Ascending aorta (tissue), 2 donors: Measurements from ENCODE around the gene PDLIM4. TPM values are rescaled to one million over a fixed set of nuclear protein-coding genes. Genes with fewer than 3 reads are reported as not detected.

Experiments used
- DNase-seq, 2 donors: peaks; one replicate each; pipeline ENCODE4 v3.0.0-alpha.2; 2019; ENCODE audit warnings: low spot score in 2 of 2
- H3K27ac ChIP-seq, 2 donors: fragments of 200-600 bp; sonication (generic); one replicate each; pipeline ENCODE4 v1.5.1; 2016 to 2017; ENCODE audit warnings: mild to moderate bottlenecking in 1 of 2
- H3K27me3 ChIP-seq: fragments of 200-600 bp; sonication (generic); one replicate; pipeline ENCODE4 v1.5.1; 2017
- H3K36me3 ChIP-seq, 2 donors: fragments of 200-600 bp; sonication (generic); one replicate each; pipeline ENCODE4 v1.5.1; 2016
- H3K4me1 ChIP-seq, 2 donors: fragments of 200-600 bp; sonication (generic); one replicate each; pipeline ENCODE4 v1.5.1; 2016 to 2017; ENCODE audit warnings: mild to moderate bottlenecking in 1 of 2
- H3K4me3 ChIP-seq, 2 donors: fragments of 200-600 bp; sonication (generic); one replicate each; pipeline ENCODE4 v1.5.1; 2016 to 2017; ENCODE audit warnings: mild to moderate bottlenecking in 1 of 2
- H3K9me3 ChIP-seq, 2 donors: fragments of 200-600 bp; sonication (generic); one replicate each; pipeline ENCODE4 v1.5.1; 2016
- intact Hi-C: fragments of 100-400 bp; cut with DNase I; formaldehyde crosslinking; loops from one replicate; pipeline ENCODE4 v1.15.1; 2023
- total RNA-seq: library from RNA; depleted of rRNA; stranded (reverse); fragments of >200 nt; gene quantifications from one replicate; pipeline ENCODE4 v1.1.0, GENCODE V29; 2016
- TF ChIP-seq, protein P1 (sequence below), 3 experiments: fragments of 200-600 bp in 2 of 3; fragments of 450-650 bp in 1 of 3; sonication (generic) in 2 of 3; IDR thresholded peaks; one replicate each; pipeline ENCODE4 v1.5.1; 2016 to 2019; ENCODE audit warnings: antibody characterized with exemption in 3 of 3, mild to moderate bottlenecking in 1 of 3, moderate library complexity in 1 of 3

PDLIM4 gene
- total RNA-seq, 1 donor from 2014 or later, result 49.1 TPM

DNA sequence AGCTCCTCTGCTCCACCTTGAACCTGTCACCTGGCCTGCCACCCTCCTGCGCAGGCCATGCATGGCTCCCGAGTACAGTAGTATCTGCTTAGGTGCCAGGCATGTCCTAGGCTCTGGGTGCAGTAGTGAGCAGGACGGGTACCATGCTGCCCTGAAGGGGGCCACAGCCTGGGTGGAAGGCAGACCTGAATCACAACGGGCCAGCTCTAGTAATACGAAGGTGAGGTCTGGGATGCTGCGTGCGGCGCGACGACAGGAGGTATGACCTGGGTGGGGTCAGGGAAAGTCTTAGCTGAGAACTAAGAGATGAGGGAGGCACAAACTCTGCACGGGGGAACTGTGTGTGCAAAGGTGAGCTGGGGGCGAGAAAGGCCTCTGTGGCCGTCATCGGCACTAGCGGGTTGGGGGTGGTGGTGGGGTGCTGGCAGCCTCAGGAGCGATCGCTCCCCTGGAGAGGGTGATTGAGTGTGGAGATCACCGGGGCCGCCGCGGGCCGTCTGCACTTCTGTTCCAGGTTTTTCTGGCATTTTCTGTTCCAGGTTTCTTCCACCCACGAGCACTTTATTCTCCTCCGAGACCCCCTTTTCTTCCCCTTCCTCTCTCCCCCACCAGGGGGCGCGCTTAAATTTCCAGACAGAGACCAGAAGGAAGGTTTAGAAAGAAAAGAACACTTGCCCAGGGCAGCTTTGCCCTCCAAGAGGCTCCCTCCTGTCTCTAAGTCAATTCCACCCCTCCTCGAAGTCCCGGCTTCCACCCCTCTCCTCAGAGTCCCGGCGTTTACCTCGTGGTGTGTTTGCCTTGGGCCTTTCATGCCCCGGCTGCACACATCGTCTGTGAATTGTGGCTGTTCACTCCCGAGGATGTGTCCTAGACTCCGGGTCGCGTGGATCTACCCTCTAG lies 15.1 kb downstream of the PDLIM4 start:
- Histone ChIP-seq H3K9me3 (no peaks in the 10 kb centered on the region), H3K27ac (no peak overlapping the region), H3K27me3 (no peaks in the 10 kb centered on the region), H3K4me1 (peaks cover 0 to 2% of the 10 kb centered on the region in 2 donors), H3K36me3 (peaks cover 15 to 31% of the 10 kb centered on the region in 2 donors), H3K4me3 (peak overlapping the region; percentile 11 to 16)
- peak in 1 of 2 donors; percentile 82 for DNase-seq
- TF ChIP-seq, protein P1, sequence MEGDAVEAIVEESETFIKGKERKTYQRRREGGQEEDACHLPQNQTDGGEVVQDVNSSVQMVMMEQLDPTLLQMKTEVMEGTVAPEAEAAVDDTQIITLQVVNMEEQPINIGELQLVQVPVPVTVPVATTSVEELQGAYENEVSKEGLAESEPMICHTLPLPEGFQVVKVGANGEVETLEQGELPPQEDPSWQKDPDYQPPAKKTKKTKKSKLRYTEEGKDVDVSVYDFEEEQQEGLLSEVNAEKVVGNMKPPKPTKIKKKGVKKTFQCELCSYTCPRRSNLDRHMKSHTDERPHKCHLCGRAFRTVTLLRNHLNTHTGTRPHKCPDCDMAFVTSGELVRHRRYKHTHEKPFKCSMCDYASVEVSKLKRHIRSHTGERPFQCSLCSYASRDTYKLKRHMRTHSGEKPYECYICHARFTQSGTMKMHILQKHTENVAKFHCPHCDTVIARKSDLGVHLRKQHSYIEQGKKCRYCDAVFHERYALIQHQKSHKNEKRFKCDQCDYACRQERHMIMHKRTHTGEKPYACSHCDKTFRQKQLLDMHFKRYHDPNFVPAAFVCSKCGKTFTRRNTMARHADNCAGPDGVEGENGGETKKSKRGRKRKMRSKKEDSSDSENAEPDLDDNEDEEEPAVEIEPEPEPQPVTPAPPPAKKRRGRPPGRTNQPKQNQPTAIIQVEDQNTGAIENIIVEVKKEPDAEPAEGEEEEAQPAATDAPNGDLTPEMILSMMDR (IDR thresholded peaks at IDR 0.05), result peak; percentile 74 to 91 (median 89)
- intact Hi-C loops, result loop anchor here (2.0 kb wide), 1 partner anchor 20 kb away; no protein-coding TSS in a partner anchor

DNA sequence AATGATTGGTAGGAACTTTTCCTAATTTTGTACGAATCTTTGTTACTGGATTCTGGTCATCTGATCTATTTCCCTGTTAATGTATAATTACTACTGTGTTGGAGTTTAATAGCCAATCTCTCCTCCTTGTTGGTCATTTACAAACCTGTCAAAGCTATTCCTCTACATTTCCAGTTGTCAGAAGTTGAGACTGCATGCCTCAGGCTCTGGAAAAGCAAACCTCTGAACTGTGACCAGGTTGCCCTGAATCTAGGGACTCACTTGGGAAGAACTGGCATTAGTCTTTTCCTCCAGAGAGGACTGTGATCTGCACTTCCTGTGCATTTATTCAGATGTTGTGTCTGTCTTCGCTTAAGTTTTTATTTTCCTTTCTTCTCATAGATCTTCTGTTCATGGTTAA lies 16.1 kb downstream of the PDLIM4 start:
- no peak for DNase-seq
- Histone ChIP-seq H3K36me3 (peaks cover 15 to 27% of the 10 kb centered on the region in 2 donors), H3K4me1 (peaks cover 0 to 2% of the 10 kb centered on the region in 2 donors), H3K4me3 (no peak overlapping the region), H3K9me3 (no peaks in the 10 kb centered on the region), H3K27me3 (no peaks in the 10 kb centered on the region), H3K27ac (no peak overlapping the region)
- TF ChIP-seq, protein P1 (IDR thresholded peaks at IDR 0.05), result no peak
- intact Hi-C loops, result loop anchor here (2.0 kb wide), 1 partner anchor 19 kb away; no protein-coding TSS in a partner anchor

DNA sequence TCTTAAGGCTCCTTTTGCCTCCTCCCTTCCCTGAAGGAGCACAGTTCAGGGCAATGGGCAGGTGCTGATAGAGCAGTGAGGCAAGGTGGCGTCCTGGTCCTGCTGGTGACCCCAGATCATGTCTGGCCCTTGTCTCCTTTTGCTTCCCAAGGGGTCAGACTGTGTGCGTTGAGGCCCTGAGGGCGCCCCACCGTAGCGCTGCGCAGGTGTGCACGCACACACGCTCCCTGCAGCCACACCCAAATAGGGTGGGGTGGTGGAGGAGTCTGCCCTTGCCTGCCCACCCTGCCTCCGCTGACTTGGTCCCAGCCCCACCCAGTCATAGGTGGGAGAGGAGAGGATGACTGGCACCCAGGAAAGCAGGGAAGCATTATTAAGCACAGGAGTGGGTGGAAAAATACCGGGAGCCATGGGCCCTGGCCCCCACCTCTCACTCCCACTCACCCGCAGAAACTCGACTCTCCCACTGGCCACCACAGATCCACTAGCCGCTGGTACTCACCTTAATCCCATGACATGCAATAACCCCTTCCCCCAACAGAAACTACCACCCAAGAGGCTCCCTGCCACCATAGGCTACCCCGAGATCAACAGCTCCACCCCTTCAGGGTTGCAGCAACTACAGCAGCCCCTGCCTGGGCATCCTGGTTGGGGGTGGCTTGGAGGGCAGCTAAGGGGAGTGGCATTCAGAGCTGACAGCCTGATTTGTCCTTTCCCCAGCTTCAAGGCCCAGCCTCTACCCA lies 16.7 kb downstream of the PDLIM4 start:
- TF ChIP-seq, protein P1 (IDR thresholded peaks at IDR 0.05), result no peak
- peaks cover 0 to 2% of the 10 kb centered on the region in 2 donors for H3K4me1 ChIP-seq
- no peaks in the 10 kb centered on the region for H3K27me3 ChIP-seq
- intact Hi-C loops, result no loop called here
- no peak overlapping the region for H3K27ac ChIP-seq
- H3K9me3 ChIP-seq, result no peaks in the 10 kb centered on the region
- peaks cover 15 to 27% of the 10 kb centered on the region in 2 donors for H3K36me3 ChIP-seq
- peak in 1 of 2 donors; percentile 57 for DNase-seq
- H3K4me3 ChIP-seq, result no peak overlapping the region

DNA sequence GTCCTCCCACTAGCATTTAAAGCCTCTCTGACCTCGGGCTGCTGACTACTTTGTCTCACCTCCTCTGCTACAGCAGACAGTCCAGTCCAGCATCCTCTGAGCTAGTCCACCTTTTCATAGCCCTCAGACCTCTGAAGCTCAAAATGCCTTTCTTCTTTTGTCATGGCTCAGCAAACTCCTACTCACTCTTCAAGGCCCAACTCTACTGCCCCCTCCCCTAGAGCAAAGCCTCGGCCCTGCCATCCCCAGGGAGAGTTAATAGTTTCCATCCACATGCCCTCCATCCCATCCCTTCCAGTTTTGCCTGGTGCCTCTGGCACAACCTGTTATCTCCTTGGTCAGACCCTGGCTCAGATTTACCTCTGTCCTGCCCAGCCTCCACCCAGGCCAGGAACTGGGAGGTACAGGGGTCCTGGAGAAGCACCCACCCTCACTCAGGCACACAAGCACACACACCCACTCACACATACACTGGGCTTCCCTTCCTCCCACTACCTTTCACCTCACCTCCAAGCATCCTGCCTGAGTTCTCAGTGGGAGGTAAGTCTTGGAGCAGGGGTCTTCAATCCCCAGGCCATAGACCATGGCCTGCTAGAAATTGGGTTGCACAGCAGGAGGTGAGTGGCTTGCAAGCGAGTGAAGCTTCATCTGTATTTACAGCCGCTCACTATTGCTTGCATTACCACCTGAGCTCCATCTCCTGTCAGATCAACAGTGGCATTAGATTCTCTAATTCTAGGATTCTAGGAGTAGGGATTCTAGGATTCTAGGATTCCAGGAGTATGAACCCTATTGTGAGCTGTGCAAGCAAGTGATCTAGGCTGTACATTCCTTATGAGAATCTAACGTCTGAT lies 18.1 kb downstream of the PDLIM4 start:
- Histone ChIP-seq H3K4me3 (no peak overlapping the region), H3K27ac (no peak overlapping the region), H3K36me3 (peaks cover 15 to 21% of the 10 kb centered on the region in 2 donors), H3K27me3 (no peaks in the 10 kb centered on the region), H3K4me1 (peaks cover 0 to 2% of the 10 kb centered on the region in 2 donors), H3K9me3 (no peaks in the 10 kb centered on the region)
- TF ChIP-seq, protein P1 (IDR thresholded peaks at IDR 0.05), result no peak
- intact Hi-C loops, result no loop called here
- no peak for DNase-seq

DNA sequence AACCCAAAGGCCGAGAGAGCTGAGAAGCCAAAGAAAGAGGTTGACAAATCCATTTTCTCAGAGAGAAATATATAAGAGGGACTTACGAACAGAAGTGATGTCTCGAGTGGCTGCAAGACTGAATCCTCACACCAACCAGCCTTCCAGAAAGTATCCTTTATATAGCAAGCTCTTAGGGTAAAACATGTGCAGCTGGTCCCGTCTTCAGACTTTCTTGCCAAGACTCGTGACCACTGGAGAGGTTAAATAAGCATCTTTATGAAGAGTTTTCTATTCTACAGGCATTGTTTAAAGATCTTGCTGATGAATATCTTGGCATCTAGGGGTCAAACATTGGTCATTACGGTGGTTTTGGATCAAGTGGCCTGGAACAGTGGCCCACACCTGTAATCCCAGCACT lies 19.8 kb downstream of the PDLIM4 start:
- H3K27me3 ChIP-seq, result no peaks in the 10 kb centered on the region
- no peak for DNase-seq
- H3K27ac ChIP-seq, result no peak overlapping the region
- TF ChIP-seq, protein P1 (IDR thresholded peaks at IDR 0.05), result no peak
- no peaks in the 10 kb centered on the region for H3K9me3 ChIP-seq
- no peak overlapping the region for H3K4me3 ChIP-seq
- H3K4me1 ChIP-seq, result peaks cover 0 to 2% of the 10 kb centered on the region in 2 donors
- H3K36me3 ChIP-seq, result peaks cover 3 to 5% of the 10 kb centered on the region in 2 donors
- intact Hi-C loops, result no loop called here
